Endodermal cell (in vitro differentiated cells): ENCODE data around the gene SLAMF1. TPM values are rescaled to one million over a fixed set of nuclear protein-coding genes. Genes with fewer than 3 reads are reported as not detected.
"Not testable (repeated sequence)": the region's sequence is repeated elsewhere in the genome, so short reads cannot be mapped to it uniquely, and the experiment has no call there.

Source experiments
- DNase-seq: peaks from one replicate; pipeline ENCODE4 v3.0.0-alpha.2; 2017
- H3K27ac ChIP-seq: 2 replicates; pipeline ENCODE4 v1.5.1; 2013; ENCODE audit warnings: mild to moderate bottlenecking, low read depth, low read length, moderate library complexity
- H3K27me3 ChIP-seq: 2 replicates; pipeline ENCODE4 v1.6.1; 2013; ENCODE audit warnings: mild to moderate bottlenecking, low read length, moderate library complexity; ENCODE audit not compliant: insufficient read depth, control insufficient read depth, poor library complexity, severe bottlenecking
- H3K36me3 ChIP-seq: 2 replicates; pipeline ENCODE4 v1.7.0; 2013; ENCODE audit warnings: mild to moderate bottlenecking, low read length, moderate library complexity; ENCODE audit not compliant: control insufficient read depth, insufficient read depth
- H3K4me1 ChIP-seq: one replicate; pipeline ENCODE4 v1.7.0; 2013; ENCODE audit warnings: low read length; ENCODE audit not compliant: control insufficient read depth, insufficient read depth
- H3K4me3 ChIP-seq: 2 replicates; pipeline ENCODE4 v1.5.1; 2013; ENCODE audit warnings: mild to moderate bottlenecking, low read length, moderate library complexity
- H3K9ac ChIP-seq: 2 replicates; pipeline ENCODE4 v1.6.1; 2013; ENCODE audit warnings: mild to moderate bottlenecking, low read length, moderate library complexity; ENCODE audit not compliant: poor library complexity, severe bottlenecking; ENCODE audit errors: extremely low read depth
- H3K9me3 ChIP-seq: 2 replicates; pipeline ENCODE4 v1.6.1; 2013; ENCODE audit warnings: mild to moderate bottlenecking, low read length, moderate library complexity; ENCODE audit not compliant: control insufficient read depth
- H3K27ac Mint-ChIP-seq: 2 replicates; pipeline ENCODE4 v1.8.0; 2020; ENCODE audit warnings: mixed read lengths
- H3K27me3 Mint-ChIP-seq: 2 replicates; pipeline ENCODE4 v1.8.0; 2021; ENCODE audit warnings: mild to moderate bottlenecking, mixed read lengths; ENCODE audit not compliant: insufficient read depth
- H3K36me3 Mint-ChIP-seq: 2 replicates; pipeline ENCODE4 v1.8.0; 2020; ENCODE audit warnings: low read depth, mixed read lengths
- H3K4me1 Mint-ChIP-seq: 2 replicates; pipeline ENCODE4 v1.8.0; 2020; ENCODE audit warnings: mixed read lengths
- H3K4me3 Mint-ChIP-seq: 2 replicates; pipeline ENCODE4 v1.8.0; 2020; ENCODE audit warnings: mild to moderate bottlenecking, moderate library complexity, mixed read lengths
- H3K9me3 Mint-ChIP-seq: 2 replicates; pipeline ENCODE4 v1.8.0; 2020; ENCODE audit warnings: mild to moderate bottlenecking, mixed read lengths
- WGBS, 2 experiments: methylation state at CpG; one replicate each; pipeline versions ENCODE4 v1.1.5 to v1.1.7; 2013; ENCODE audit warnings: missing lambda C conversion rate in 2 of 2, mixed read lengths in 1 of 2; ENCODE audit not compliant: insufficient coverage in 1 of 2, insufficient read length in 1 of 2; 5-methylcytosine and 5-hydroxymethylcytosine counted together
- total RNA-seq, 2 donors: library from RNA; stranded (reverse); fragmentation: NEBNext Ultra II Directional in 1 of 2; extraction: Animal tissue kit (Norgen Biotek cat#: 25700) in 1 of 2; gene quantifications; 2 replicates in 1 of 2; 3 replicates in 1 of 2; pipeline ENCODE4 v1.2.1, GENCODE V29; 2021
- TF ChIP-seq, protein P1 (sequence below): fragments of 200-600 bp; sonication (generic); conservative IDR thresholded peaks from 2 replicates; pipeline ENCODE4 v1.5.0; 2021; ENCODE audit warnings: antibody characterized with exemption, mild to moderate bottlenecking

SLAMF1 gene
- total RNA-seq, 2 donors from 2014 or later = not detected

DNA sequence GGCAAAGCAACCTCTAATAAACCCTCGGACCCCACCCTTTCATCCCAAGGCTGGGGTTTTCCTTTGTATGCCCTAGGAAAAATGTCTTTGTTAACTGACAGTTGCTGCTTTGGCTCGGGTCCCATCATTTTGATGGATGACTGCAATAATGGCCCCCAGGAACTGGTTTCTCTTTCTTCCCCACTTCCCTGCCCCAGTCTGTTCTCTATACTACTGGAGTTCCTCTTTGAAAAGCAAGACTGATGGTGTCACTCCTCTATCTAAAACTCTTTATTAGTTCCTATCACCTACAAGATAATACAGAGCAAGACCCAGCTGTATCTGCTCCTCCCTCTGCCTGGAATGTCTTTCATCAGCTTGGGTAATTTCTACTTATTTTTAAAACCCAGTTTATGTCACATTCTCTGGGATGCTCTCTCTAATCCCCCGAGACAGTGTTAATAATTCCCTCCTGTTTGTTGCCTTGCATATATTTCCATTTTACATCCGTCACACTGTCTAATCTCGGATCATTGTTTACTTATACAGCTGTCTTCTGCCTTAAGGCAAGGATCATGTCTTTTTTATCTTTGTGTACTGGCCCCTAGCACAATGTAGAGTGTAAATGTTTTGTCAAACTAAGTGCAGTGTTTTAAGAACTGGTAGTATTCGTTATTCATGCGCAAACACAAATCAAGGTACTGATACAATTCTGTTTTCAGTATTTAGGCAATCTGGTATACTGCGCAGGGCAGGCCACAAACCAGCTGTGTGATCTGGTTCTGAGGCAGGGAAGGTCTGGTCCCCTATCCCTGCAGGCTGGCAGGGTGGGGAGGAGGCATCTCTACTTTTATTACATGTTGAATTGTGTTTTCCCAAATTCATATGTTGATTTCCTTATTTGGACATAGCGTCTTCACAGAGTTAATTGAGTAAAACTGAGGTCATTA is 16.1 kb downstream of the SLAMF1 start:
- Histone ChIP-seq H3K9ac (no peak overlapping the region), H3K9me3 (peaks cover 5% of the 10 kb centered on the region), H3K27me3 (no peaks in the 10 kb centered on the region), H3K4me3 (no peak overlapping the region), H3K27ac (peak overlapping the region; percentile 78), H3K36me3 (no peaks in the 10 kb centered on the region), H3K4me1 (peaks cover 15% of the 10 kb centered on the region)
- peaks cover 43% of the 10 kb centered on the region for H3K4me1 Mint-ChIP-seq
- WGBS, 2 experiments = 74% methylated on average over 9 of the region's 9 CpGs
- H3K9me3 Mint-ChIP-seq = no peaks in the 10 kb centered on the region
- no peaks in the 10 kb centered on the region for H3K36me3 Mint-ChIP-seq
- H3K4me3 Mint-ChIP-seq = no peak overlapping the region
- TF ChIP-seq, protein P1, sequence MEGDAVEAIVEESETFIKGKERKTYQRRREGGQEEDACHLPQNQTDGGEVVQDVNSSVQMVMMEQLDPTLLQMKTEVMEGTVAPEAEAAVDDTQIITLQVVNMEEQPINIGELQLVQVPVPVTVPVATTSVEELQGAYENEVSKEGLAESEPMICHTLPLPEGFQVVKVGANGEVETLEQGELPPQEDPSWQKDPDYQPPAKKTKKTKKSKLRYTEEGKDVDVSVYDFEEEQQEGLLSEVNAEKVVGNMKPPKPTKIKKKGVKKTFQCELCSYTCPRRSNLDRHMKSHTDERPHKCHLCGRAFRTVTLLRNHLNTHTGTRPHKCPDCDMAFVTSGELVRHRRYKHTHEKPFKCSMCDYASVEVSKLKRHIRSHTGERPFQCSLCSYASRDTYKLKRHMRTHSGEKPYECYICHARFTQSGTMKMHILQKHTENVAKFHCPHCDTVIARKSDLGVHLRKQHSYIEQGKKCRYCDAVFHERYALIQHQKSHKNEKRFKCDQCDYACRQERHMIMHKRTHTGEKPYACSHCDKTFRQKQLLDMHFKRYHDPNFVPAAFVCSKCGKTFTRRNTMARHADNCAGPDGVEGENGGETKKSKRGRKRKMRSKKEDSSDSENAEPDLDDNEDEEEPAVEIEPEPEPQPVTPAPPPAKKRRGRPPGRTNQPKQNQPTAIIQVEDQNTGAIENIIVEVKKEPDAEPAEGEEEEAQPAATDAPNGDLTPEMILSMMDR = no peak
- DNase-seq = no peak
- H3K27me3 Mint-ChIP-seq = no peaks in the 10 kb centered on the region
- H3K27ac Mint-ChIP-seq = peak overlapping the region; percentile 2

- Mint-ChIP-seq H3K9me3 (no peaks in the 10 kb centered on the region), H3K4me1 (peaks cover 41% of the 10 kb centered on the region), H3K36me3 (no peaks in the 10 kb centered on the region), H3K27me3 (no peaks in the 10 kb centered on the region), H3K27ac (peak overlapping the region; percentile 85), H3K4me3 (no peak overlapping the region)
- no peak for DNase-seq
- Histone ChIP-seq H3K9me3 (peaks cover 5% of the 10 kb centered on the region), H3K36me3 (no peaks in the 10 kb centered on the region), H3K4me1 (peaks cover 15% of the 10 kb centered on the region), H3K27ac (peak overlapping the region; percentile 78), H3K4me3 (no peak overlapping the region), H3K27me3 (no peaks in the 10 kb centered on the region), H3K9ac (no peak overlapping the region)
- 82 to 88% methylated on average over 17 to 18 of the region's 19 CpGs for WGBS, 2 experiments
- TF ChIP-seq, protein P1 = no peak
Observed at GRCh38 chr1:160629286-160630210, 17.3 kb downstream of the SLAMF1 start.

DNA sequence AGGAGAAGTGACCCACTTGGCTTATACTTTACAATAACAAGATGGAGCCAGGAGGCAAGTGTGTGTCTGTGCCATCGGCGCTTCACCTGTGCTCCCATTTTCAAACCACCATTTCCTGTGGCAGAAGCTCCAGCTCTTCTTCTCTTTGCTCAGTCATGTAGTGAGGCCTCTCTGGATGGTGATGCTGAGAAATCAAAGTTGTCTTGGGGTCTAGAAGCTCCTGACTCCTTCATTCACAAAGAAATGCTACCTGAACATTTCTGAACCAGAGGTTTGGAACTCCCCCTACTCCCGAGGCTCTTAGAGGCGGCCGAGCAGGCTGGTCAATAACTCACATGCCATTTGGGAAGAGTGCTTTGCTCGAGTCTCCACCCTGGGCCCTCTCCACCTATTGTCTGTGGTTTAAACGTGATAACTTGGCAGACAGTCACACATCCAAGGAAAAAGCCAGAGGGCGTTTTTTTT is 18.0 kb downstream of the SLAMF1 start:
- no peaks in the 10 kb centered on the region for H3K36me3 ChIP-seq
- no peaks in the 10 kb centered on the region for H3K27me3 ChIP-seq
- H3K4me1 ChIP-seq = peaks cover 15% of the 10 kb centered on the region
- WGBS, 2 experiments = 83 to 87% methylated on average over 6 to 8 of the region's 8 CpGs
- Mint-ChIP-seq H3K27ac (peak overlapping the region; percentile 85), H3K9me3 (no peaks in the 10 kb centered on the region), H3K4me3 (peak overlapping the region; percentile 22), H3K4me1 (peaks cover 38% of the 10 kb centered on the region), H3K27me3 (no peaks in the 10 kb centered on the region), H3K36me3 (no peaks in the 10 kb centered on the region)
- H3K27ac ChIP-seq = no peak overlapping the region
- peaks cover 5% of the 10 kb centered on the region for H3K9me3 ChIP-seq
- TF ChIP-seq, protein P1 = no peak
- H3K9ac ChIP-seq = no peak overlapping the region
- H3K4me3 ChIP-seq = peak overlapping the region; percentile 6
- peak; percentile 70 for DNase-seq

- 87% methylated on average over 4 of the region's 4 CpGs; no CpG with 5 or more reads in 1 of the 2 experiments for WGBS, 2 experiments
- H3K9ac ChIP-seq, H3K4me3 Mint-ChIP-seq, H3K9me3 Mint-ChIP-seq, H3K36me3 Mint-ChIP-seq, H3K27me3 Mint-ChIP-seq, H3K27me3 ChIP-seq, H3K9me3 ChIP-seq, DNase-seq, H3K27ac Mint-ChIP-seq, H3K27ac ChIP-seq, H3K36me3 ChIP-seq, H3K4me3 ChIP-seq: not testable (repeated sequence)
- peaks cover 17% of the 10 kb centered on the region for H3K4me1 ChIP-seq
- H3K4me1 Mint-ChIP-seq = peaks cover 38% of the 10 kb centered on the region
Observed at GRCh38 chr1:160627677-160628289, 19.1 kb downstream of the SLAMF1 start.
